ENCODE results near the gene SYTL4.

Gene SYTL4

GRCh38 chrX:100695302-100695701 lies 36.6 kb downstream of the SYTL4 start:
- DNase-seq (ENCODE audit: low spot score) = no peak

DNA sequence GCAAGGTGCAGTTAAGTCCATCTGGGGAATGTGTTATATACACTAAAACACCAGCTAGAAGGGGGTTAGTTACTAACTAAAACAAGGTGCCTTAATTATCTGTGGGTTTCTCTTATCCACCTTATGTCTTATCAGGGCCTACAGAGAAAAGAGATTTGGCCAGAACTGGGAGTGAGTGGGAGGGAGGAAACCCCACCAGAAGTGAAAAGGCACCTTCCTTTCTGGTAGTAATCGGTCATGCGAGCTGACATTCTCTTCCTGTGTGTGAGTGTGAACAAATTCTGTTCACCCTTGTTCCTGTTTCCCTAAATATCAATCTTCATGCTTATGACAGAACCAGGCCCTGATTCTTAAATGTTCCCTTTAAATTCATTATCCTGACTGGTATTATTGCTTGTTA lies 44.4 kb downstream of the SYTL4 start:
- no peak for DNase-seq (ENCODE audit: low spot score)

GRCh38 chrX:100687128-100687527 lies 44.8 kb downstream of the SYTL4 start:
- no peak for DNase-seq (ENCODE audit: low spot score)

GRCh38 chrX:100685997-100686305 lies 46.0 kb downstream of the SYTL4 start:
- no peak for DNase-seq (ENCODE audit: low spot score)

DNA sequence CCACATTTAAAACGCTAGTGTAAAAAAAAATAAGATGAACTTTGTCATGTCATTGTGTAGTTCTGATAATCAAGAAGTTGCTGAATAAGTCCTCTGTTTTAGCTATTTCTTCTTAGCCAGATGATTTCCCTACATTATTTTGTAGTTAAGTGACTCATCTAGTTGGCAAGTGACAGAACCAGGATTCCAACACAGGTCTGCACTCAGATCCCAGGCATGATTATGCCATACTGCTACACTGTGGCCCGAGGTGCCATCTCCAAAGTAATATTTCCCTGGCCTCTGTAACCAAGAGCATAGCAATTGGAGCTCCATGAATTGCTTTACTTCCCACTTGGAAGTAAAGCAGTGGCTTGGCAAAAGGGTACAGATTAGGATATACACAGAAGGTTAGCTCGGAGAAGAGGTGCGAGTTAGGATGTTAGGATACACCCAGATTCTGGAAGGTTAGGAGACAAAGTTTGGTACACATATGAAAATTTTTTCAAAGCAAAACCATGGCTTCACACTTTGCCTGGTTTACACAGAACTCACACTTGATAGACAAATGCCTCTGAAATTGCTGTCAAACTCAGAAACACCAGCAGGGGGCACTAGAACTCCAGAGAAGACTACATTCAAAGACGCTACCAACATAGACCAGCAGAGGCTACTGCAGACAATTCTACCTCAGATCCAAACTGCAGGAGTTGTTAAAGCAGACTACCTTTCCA lies 46.5 kb downstream of the SYTL4 start:
- DNase-seq (ENCODE audit: low spot score) = peak; percentile 56

DNA sequence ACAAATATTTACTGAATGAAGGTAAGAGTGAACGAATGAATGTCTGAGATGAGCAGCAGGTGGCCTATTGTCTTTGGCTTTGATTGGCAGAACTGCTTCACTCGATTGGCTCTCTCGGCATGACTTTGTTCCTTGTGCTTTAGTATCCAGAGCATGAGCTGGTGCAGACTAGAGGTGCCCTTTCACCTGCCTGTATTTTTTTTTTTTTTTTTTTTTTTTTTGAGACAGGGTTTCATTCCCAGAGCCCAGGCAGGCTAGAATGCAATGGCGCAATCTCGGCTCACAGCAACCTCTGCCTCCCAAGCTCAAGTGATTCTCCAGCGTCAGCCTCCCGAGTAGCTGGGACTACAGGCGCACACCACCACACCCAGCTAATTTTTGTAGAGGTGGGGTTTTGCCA lies 49.0 kb downstream of the SYTL4 start:
- no peak for DNase-seq (ENCODE audit: low spot score)

GRCh38 chrX:100681599-100681998 lies 50.3 kb downstream of the SYTL4 start:
- DNase-seq (ENCODE audit: low spot score) = no peak

GRCh38 chrX:100680756-100681155 lies 51.2 kb downstream of the SYTL4 start:
- DNase-seq (ENCODE audit: low spot score) = no peak

DNA sequence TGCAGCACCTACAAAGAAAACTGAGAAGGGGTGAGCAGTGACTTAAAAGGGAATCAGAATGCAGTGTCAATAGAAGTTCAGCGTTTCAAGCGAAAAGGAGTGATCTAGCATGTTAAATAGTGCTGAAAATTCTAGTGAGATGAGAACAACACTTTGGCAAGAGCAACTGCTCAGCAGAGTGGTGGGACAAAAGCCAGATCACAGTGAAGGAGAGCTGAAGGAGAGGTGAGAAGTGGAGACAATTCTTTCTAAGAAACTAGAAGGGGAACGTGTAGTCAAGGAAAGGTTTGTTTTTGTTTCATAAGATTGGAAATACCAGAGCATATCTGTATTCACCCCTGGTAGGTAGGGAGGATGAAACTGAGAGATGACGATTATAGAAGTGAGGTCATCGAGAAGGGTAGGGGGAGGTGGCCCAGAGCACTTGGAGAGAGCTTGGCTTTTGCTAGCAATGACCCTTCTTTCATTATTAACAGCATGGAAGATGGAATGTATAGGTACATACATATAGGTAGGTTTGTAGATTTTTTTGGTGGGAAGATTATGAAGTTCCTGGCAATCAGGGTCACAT lies 54.2 kb downstream of the SYTL4 start:
- no peak for DNase-seq (ENCODE audit: low spot score)

GRCh38 chrX:100674705-100675104 lies 57.2 kb downstream of the SYTL4 start:
- no peak for DNase-seq (ENCODE audit: low spot score)

DNA sequence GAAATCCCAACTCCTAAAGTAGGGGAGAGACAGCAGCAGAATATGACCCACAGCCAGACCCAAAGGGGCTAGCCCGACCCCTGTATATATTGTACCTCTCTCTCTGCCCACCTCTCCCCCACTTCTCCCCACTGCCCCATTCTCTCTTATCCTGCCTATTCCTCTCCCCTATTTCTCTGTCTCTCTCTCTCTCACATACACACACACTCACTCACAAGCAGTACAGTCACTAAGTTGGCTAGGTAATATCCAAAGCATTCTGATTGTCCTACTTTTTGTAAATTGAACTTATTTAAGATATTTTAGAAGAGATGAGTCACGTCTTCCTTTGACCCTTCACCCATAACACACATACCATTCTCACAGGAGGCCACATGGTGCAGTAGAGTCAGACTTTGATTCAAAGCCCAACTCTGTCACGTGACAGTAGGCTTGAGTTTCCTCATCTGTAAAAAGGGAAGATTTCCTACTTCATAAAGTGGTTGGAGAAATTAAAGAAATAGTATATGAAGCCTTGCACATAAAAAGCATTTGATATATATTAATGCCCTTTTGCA lies 58.4 kb downstream of the SYTL4 start:
- no peak for DNase-seq (ENCODE audit: low spot score)

- DNase-seq (ENCODE audit: low spot score) = no peak
Measured at GRCh38 chrX:100672966-100673365, 59.0 kb downstream of the SYTL4 start.

DNA sequence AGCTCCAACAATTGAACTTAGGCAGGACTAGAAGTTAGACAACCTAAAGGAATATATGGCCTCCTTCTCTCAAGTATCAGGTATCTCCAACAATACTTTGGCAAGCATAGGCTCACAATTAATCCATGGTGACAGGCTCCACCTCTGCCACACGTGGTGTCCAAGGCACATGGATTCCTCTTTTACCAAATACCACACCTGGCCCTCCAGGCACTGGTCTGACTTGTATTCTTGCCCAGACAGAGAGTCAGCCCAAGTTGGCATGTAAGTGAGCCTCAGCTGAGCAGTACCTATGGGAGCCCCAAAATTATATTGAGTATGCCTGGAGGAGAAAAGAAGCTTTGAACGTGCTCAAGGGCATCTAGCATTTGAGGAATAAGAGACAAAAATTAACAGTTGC lies 68.3 kb downstream of the SYTL4 start:
- DNase-seq (ENCODE audit: low spot score) = no peak

GRCh38 chrX:100662796-100663195 lies 69.1 kb downstream of the SYTL4 start:
- no peak for DNase-seq (ENCODE audit: low spot score)

DNA sequence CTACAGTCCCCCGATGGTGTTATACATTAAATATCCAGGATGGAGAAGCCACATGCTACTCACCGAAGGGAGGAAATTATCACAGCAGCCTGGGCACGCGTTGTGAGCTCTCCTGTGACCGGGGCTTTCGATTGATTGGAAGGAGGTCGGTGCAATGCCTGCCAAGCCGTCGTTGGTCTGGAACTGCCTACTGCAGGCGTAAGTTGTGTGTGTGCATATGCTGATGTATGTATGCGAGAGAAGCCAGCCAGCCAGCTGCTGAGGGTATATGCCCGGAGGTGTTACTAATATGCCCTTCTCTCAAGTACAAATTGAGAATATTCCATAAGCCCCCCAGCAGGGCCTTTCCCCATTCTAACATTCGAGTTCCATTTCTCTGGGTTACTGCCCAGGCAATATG lies 69.8 kb downstream of the SYTL4 start:
- no peak for DNase-seq (ENCODE audit: low spot score)

DNA sequence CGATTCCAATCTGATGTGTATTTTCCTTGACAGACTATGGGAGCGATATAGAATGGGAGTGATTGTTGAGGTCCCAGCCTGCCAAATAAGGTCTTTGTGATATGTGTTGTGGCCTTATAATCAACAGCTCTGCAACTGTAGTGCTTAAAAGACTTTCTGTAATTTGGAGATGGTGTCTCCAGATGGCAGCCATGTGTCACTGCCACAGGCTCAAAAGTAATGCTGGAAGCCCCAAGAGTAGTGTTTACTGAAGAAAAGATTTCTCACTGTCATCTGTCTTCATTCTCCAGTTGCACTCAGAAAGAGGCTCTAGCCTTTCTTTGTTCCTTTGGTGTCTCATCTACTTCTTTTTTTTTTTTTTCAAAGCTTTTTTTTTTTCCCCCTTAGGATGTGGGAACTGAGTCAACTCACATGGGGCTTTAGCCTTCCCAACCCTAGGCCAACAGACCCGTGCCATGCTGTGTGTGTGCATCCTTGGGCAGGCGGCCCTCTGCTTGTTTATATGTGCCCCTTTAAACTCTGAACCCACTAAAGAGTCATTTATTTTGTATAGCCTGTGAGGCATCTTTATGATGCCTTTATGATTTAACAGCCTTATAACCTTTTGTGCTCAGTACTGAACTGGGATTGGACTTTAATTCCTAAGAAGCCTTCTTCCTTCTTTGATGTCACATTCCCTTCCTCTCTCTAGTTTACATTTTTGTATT lies 72.3 kb downstream of the SYTL4 start:
- no peak for DNase-seq (ENCODE audit: low spot score)

GRCh38 chrX:100658941-100659381 lies 73.0 kb downstream of the SYTL4 start:
- no peak for DNase-seq (ENCODE audit: low spot score)

GRCh38 chrX:100654261-100654660 lies 77.7 kb downstream of the SYTL4 start:
- no peak for DNase-seq (ENCODE audit: low spot score)

- DNase-seq (ENCODE audit: low spot score) = no peak
Measured at GRCh38 chrX:100652266-100652665, 79.7 kb downstream of the SYTL4 start.

- no peak for DNase-seq (ENCODE audit: low spot score)
Measured at GRCh38 chrX:100650841-100651240, 81.1 kb downstream of the SYTL4 start.

DNA sequence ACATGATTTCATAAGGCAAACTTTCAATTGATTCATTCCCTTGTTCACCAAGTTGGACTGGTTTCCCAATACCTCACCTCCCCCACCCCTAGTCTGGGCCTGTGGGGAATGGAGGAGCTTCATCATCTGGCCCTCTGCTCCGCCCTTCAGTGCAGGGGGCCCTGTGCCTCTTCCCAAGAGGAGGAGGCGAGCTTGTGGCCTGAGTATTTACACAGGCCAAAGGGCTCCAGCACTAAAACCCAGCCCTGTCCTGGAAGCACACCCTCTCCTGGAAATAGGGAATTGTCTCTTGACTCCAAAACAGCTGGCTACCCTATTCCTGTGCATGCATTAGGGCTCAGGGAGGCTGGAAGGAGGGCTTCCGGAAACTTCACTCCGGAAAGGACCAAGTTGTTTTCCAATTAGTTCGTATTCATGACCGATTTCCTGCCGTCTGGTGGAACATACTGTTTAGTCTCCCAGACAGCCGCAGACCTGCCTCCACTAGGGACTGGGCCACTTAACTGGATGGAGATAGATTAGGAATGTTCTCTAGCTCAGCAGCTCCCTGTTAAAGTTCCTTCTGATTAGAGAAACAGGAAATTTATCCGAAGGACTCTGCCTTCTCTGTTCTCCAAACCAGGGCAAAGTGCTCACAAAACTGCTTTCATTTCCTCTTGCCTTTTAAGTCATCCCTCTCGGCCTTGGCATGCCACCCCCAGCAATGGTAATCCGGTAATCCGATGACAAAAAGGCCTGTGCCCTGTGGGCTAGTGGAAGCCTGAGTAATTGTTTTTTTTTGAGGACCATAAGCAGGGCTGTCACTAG lies 82.2 kb downstream of the SYTL4 start:
- no peak for DNase-seq (ENCODE audit: low spot score)

Measured in CD4-positive, alpha-beta T cell treated with Interleukin-6 at 100 ng/mL for 8 hours (primary cell).